ENCODE results near the gene ATXN1.

Gene ATXN1

DNA sequence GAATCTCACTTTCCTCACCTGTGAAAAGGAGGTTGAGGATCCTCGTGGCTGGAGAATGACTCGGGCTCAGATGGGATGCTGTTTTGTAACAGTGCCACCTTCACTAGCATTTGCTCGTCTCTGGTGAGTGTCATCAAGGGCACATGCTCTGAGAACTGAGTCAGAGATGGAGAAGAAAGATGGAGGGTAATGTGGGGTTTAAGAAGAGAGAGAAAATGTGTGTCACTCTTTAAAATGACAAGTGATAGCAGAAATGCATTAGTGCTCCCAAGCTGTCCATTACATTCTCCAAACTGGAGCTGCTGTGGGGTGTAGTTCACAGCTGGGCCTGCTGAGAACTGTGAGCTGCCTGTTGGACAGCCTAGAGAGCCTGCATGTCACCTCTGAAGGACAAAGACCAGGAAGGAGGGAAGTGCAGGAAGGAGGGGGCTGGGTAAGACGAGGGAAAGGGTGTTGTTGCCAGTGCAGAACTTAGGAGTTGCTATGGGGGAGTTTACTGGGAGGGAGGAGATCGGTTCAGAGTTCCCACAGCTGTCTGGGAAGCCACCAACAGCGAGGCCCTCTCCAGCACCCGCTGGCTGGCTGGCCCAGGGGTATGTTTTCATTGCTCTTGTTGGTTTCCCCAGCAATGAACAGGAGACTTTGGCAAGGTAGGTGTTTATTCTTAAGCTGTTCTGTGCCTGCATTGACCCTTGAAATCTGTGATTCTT lies 503.1 kb downstream of the ATXN1 start:
- H3K27me3 Mint-ChIP-seq (ENCODE audit: low read depth, poor library complexity): no peaks in the 10 kb centered on the region
- H3K9me3 Mint-ChIP-seq: peaks cover 8% of the 10 kb centered on the region
- peak overlapping the region; percentile 94 for H3K27ac Mint-ChIP-seq
- no peak for DNase-seq
- no peak overlapping the region for H3K4me3 Mint-ChIP-seq
- TF ChIP-seq CTCF (IDR thresholded peaks at IDR 0.05): no peak
- peaks cover 3% of the 10 kb centered on the region for H3K4me1 Mint-ChIP-seq
- H3K36me3 Mint-ChIP-seq (ENCODE audit: low read depth): peaks cover 17% of the 10 kb centered on the region

DNA sequence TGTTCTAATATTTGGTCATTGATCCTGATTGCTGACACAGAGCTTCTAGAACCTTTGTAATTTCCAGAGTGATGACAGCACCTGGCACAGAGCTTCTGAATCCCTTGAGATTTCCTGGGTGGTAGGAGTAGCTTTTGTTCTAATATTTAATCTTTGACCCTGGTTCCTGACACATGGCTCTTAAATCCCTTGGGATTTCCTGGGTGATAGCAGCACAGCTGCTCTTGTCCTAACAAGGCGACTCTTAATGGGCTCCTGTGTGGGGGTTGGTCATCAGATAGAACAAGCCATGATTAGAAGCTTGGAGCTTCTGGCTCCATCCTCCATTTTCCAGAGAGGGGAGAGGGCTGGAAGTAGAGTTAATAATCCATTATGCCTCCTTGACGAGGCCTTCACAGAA lies 504.5 kb downstream of the ATXN1 start:
- Mint-ChIP-seq H3K9me3 (peaks cover 8% of the 10 kb centered on the region), H3K4me3 (no peak overlapping the region), H3K27me3 (ENCODE audit: low read depth, poor library complexity) (peaks cover 3% of the 10 kb centered on the region), H3K36me3 (ENCODE audit: low read depth) (peaks cover 17% of the 10 kb centered on the region), H3K27ac (no peak overlapping the region), H3K4me1 (peaks cover 10% of the 10 kb centered on the region)
- DNase-seq: no peak
- no peak for TF ChIP-seq CTCF (IDR thresholded peaks at IDR 0.05)

DNA sequence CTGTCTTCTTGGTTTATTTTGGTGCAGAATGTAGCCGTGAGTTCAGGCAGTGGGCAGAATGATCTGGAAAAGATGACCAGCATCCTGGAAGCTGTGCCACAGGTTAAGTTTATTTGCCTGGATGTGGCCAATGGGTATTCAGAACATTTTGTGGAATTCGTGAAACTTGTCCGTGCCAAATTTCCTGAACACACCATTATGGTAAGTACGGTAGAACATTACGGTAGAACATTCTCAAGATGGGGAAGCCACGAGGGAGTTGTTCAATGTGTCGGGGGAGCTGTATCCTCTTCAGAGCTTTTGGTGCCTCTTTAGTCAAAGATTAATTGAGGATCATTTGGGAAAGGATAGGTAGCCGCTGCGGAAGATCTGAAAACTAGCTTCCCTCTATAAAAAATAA lies 506.7 kb downstream of the ATXN1 start:
- H3K4me1 Mint-ChIP-seq: peaks cover 15% of the 10 kb centered on the region
- H3K27ac Mint-ChIP-seq: no peak overlapping the region
- TF ChIP-seq CTCF (IDR thresholded peaks at IDR 0.05): no peak
- H3K9me3 Mint-ChIP-seq: peaks cover 8% of the 10 kb centered on the region
- peaks cover 3% of the 10 kb centered on the region for H3K27me3 Mint-ChIP-seq (ENCODE audit: low read depth, poor library complexity)
- peaks cover 17% of the 10 kb centered on the region for H3K36me3 Mint-ChIP-seq (ENCODE audit: low read depth)
- no peak for DNase-seq
- H3K4me3 Mint-ChIP-seq: no peak overlapping the region

GRCh38 chr6:16253399-16254144 lies 507.7 kb downstream of the ATXN1 start:
- Mint-ChIP-seq H3K27ac (no peak overlapping the region), H3K27me3 (ENCODE audit: low read depth, poor library complexity) (peaks cover 3% of the 10 kb centered on the region), H3K4me3 (no peak overlapping the region), H3K4me1 (peaks cover 15% of the 10 kb centered on the region), H3K36me3 (ENCODE audit: low read depth) (peaks cover 17% of the 10 kb centered on the region), H3K9me3 (peaks cover 8% of the 10 kb centered on the region)
- no peak for TF ChIP-seq CTCF (IDR thresholded peaks at IDR 0.05)
- no peak for DNase-seq

DNA sequence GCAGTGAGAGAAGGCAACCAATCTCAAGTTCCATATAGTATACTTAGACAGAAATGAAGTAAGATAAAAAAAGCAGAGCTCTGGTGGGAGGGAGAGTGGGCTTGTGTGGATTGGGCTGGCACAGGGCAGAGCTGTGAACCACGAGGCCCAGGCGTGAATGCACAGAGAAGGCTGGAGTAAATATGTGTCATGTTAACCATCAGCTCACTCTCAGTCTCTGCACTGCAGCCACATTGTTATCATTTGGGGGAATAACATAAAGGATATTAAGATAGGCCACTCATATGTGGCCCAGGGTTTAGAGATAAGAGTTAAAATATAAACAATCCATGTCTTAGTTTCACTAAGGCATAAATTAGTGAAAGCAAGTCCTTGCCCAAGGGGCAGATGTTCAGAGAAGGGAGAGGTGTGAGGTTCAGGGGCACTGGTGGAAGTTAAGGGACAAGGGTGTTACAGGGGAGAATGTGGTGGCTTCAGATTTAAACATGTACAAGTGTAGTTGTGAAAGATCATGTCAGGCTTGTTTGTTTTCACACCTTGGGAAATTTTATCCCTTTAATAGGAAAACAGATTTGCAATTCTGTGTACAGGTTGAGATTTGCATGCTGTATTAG lies 508.5 kb downstream of the ATXN1 start:
- no peak for TF ChIP-seq CTCF (IDR thresholded peaks at IDR 0.05)
- no peak for DNase-seq
- H3K9me3 Mint-ChIP-seq: peaks cover 8% of the 10 kb centered on the region
- H3K4me1 Mint-ChIP-seq: peaks cover 15% of the 10 kb centered on the region
- H3K36me3 Mint-ChIP-seq (ENCODE audit: low read depth): peaks cover 17% of the 10 kb centered on the region
- H3K27me3 Mint-ChIP-seq (ENCODE audit: low read depth, poor library complexity): peaks cover 3% of the 10 kb centered on the region
- no peak overlapping the region for H3K4me3 Mint-ChIP-seq
- H3K27ac Mint-ChIP-seq: no peak overlapping the region
